Breast epithelium (tissue), 3 donors: ENCODE measurements around the gene RORB.

ENCODE experiments used
- POLR2A ChIP-seq: fragments of 450-650 bp; IDR thresholded peaks from one replicate; pipeline ENCODE4 v1.6.1; 2016; ENCODE audit warnings: antibody characterized with exemption, mild to moderate bottlenecking, moderate library complexity
- POLR2AphosphoS5 ChIP-seq, 3 donors: sonication (generic); formaldehyde crosslinking; IDR thresholded peaks; one replicate each; pipeline ENCODE4 v1.6.1; 2017; ENCODE audit warnings: antibody characterized with exemption in 3 of 3
- TF ChIP-seq, protein P1 (sequence below), 3 donors: fragments of 450-650 bp; IDR thresholded peaks; one replicate each; pipeline ENCODE4 v1.5.1; 2016 to 2017; ENCODE audit warnings: antibody characterized with exemption in 3 of 3, mild to moderate bottlenecking in 3 of 3, moderate library complexity in 3 of 3

DNA sequence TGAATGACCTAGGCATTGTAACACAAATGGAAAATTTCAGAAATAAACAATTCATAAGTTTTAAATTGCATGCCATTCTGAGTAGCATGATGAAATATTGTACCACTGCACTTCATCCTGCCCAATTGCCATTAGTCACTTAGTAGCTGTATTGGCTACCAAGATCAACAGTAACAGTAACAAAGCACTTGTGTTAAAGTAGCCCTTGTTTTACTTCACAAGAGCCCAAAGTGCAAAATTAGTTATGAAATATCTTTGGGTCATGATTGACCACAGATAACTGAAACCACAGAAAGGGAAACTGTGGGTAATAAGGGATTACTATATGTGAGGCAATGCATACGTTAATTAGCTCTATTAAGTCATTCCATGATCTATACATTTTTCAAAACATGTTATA, 33.3 kb upstream of the RORB start:
- no peak for TF ChIP-seq POLR2A
- TF ChIP-seq, protein P1, sequence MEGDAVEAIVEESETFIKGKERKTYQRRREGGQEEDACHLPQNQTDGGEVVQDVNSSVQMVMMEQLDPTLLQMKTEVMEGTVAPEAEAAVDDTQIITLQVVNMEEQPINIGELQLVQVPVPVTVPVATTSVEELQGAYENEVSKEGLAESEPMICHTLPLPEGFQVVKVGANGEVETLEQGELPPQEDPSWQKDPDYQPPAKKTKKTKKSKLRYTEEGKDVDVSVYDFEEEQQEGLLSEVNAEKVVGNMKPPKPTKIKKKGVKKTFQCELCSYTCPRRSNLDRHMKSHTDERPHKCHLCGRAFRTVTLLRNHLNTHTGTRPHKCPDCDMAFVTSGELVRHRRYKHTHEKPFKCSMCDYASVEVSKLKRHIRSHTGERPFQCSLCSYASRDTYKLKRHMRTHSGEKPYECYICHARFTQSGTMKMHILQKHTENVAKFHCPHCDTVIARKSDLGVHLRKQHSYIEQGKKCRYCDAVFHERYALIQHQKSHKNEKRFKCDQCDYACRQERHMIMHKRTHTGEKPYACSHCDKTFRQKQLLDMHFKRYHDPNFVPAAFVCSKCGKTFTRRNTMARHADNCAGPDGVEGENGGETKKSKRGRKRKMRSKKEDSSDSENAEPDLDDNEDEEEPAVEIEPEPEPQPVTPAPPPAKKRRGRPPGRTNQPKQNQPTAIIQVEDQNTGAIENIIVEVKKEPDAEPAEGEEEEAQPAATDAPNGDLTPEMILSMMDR (IDR thresholded peaks at IDR 0.05), result no peak
- no peak for TF ChIP-seq POLR2AphosphoS5 (IDR thresholded peaks at IDR 0.05)
